ENCODE measurements around the gene STOM.

- TF ChIP-seq ZNF274 (IDR thresholded peaks at IDR 0.05; ENCODE audit: low read depth, low read length) (no peak), YY1 (IDR thresholded peaks at IDR 0.05; ENCODE audit: insufficient read depth, insufficient read length) (no peak), SUZ12 (IDR thresholded peaks at IDR 0.05; ENCODE audit: extremely low read depth, insufficient read depth, insufficient read length) (no peak)
These were observed 75.8 kb downstream of the STOM start for GRCh38 chr9:121294151-121294743.

All from NT2/D1 (cell line).